AG04450 (cell line): ENCODE measurements around the gene OR11A1. TPM values are rescaled to one million over a fixed set of nuclear protein-coding genes. Genes with fewer than 3 reads are reported as not detected.
"Not testable (repeated sequence)": the region's sequence is repeated elsewhere in the genome, so short reads cannot be mapped to it uniquely, and the experiment has no call there.

Source experiments
- CTCF ChIA-PET: fragments of 300-600, 350-600 bp; formaldehyde crosslinking; extraction: SDS; loops from one replicate; lab custom pipeline; 2022; ENCODE audit warnings: antibody characterized with exemption, inconsistent platforms; lab: Charles Lee
- POLR2A ChIA-PET: fragments of 350-600 bp; formaldehyde crosslinking; extraction: SDS; loops from one replicate; lab custom pipeline; 2021; ENCODE audit warnings: antibody characterized with exemption, inconsistent platforms; lab: Yijun Ruan, JAX
- DNase-seq: peaks from one replicate; pipeline ENCODE4 v3.0.0-alpha.2; 2011; ENCODE audit warnings: low read depth, low spot score
- H3K27ac ChIP-seq: one replicate; pipeline ENCODE4 v1.5.1; 2012; ENCODE audit warnings: low read depth, low read length, control low read depth
- H3K27me3 ChIP-seq: one replicate; pipeline ENCODE4 v1.6.0; 2012; ENCODE audit warnings: low read length; ENCODE audit not compliant: control insufficient read depth, insufficient read depth
- H3K4me3 ChIP-seq: 2 replicates; pipeline ENCODE4 v1.5.1; 2011; ENCODE audit warnings: mild to moderate bottlenecking, low read depth, low read length, control low read depth
- H3K9me3 ChIP-seq: 2 replicates; pipeline ENCODE4 v1.5.1; 2012; ENCODE audit warnings: low read length; ENCODE audit not compliant: control insufficient read depth, insufficient read depth
- CTCF ChIP-seq: IDR thresholded peaks from 2 replicates; pipeline ENCODE4 v1.5.1; 2011; ENCODE audit warnings: low read depth, low read length, control low read depth, inconsistent platforms
- polyA plus RNA-seq: library from polyadenylated mRNA; depleted of rRNA; stranded (reverse); fragments of >200 nt; gene quantifications from 2 replicates; pipeline ENCODE4 v1.2.3, GENCODE V29; 2011

The OR11A1 gene
- polyA plus RNA-seq, 1 experiment: not detected

- no peak for TF ChIP-seq CTCF
- no peak for DNase-seq
- no peak overlapping the region for H3K4me3 ChIP-seq
- POLR2A ChIA-PET: no interaction called here
- CTCF ChIA-PET: no interaction called here
- H3K27ac ChIP-seq: no peak overlapping the region
- H3K27me3 ChIP-seq: no peaks in the 10 kb centered on the region
- peaks cover 12% of the 10 kb centered on the region for H3K9me3 ChIP-seq
Measured at GRCh38 chr6:29442719-29443118, 14.2 kb downstream of the OR11A1 start.

- ChIA-PET POLR2A (no interaction called here), CTCF (no interaction called here)
- no peak within 1 kb of the TSS for H3K27ac ChIP-seq
- DNase-seq: no peak
- TF ChIP-seq CTCF: no peak
- peaks cover 8% of the 10 kb centered on the region for H3K9me3 ChIP-seq
- H3K27me3 ChIP-seq: no peaks in the 10 kb centered on the region
- H3K4me3 ChIP-seq: no peak within 1 kb of the TSS
Measured at GRCh38 chr6:29439006-29439405, 17.9 kb downstream of the OR11A1 start, which contains the start of gene OR10C1. TSS of gene OR10C1 (plus strand) at chr6:29439306. CDS start at chr6:29440016, 710 bp downstream.

GRCh38 chr6:29436730-29437129 lies 20.1 kb downstream of the OR11A1 start:
- POLR2A ChIA-PET, CTCF ChIA-PET: not testable (repeated sequence)

GRCh38 chr6:29426654-29427053 lies 30.2 kb downstream of the OR11A1 start:
- no peak overlapping the region for H3K4me3 ChIP-seq
- peaks cover 5% of the 10 kb centered on the region; the same call in 1 of the 2 replicates for H3K9me3 ChIP-seq
- ChIA-PET CTCF (no interaction called here), POLR2A (no interaction called here)
- H3K27me3 ChIP-seq: no peaks in the 10 kb centered on the region
- no peak overlapping the region for H3K27ac ChIP-seq
- no peak for TF ChIP-seq CTCF
- DNase-seq: no peak

More at GRCh38 chr6:29436730-29437129, 20.1 kb downstream of the OR11A1 start:
- not testable (repeated sequence) for H3K9me3 ChIP-seq, DNase-seq, H3K27ac ChIP-seq, H3K27me3 ChIP-seq, H3K4me3 ChIP-seq

- no peak overlapping the region for H3K4me3 ChIP-seq
- H3K27me3 ChIP-seq: no peaks in the 10 kb centered on the region
- peaks cover 5% of the 10 kb centered on the region; the same call in 1 of the 2 replicates for H3K9me3 ChIP-seq
- CTCF ChIA-PET: no interaction called here
- H3K27ac ChIP-seq: no peak overlapping the region
- POLR2A ChIA-PET: no interaction called here
- DNase-seq: no peak
- no peak for TF ChIP-seq CTCF
Measured at GRCh38 chr6:29425075-29425474, 31.8 kb downstream of the OR11A1 start.

GRCh38 chr6:29424575-29424974 lies 32.3 kb downstream of the OR11A1 start:
- Histone ChIP-seq H3K4me3 (no peak overlapping the region), H3K27me3 (no peaks in the 10 kb centered on the region), H3K9me3 (peaks cover 5% of the 10 kb centered on the region; the same call in 1 of the 2 replicates), H3K27ac (no peak overlapping the region)
- ChIA-PET CTCF (no interaction called here), POLR2A (no interaction called here)
- TF ChIP-seq CTCF: no peak
- no peak for DNase-seq
